H1 (cell line): ENCODE results near the gene CHPF2. TPM values are rescaled to one million over a fixed set of nuclear protein-coding genes. Genes with fewer than 3 reads are reported as not detected.

ENCODE experiments used
- CTCF ChIA-PET: fragments of 300-600 bp; sonication (Branson Sonifier 250); formaldehyde crosslinking; loops from one replicate; lab custom pipeline; 2021; ENCODE audit not compliant: partially characterized antibody; lab: Charles Lee
- POLR2A ChIA-PET: fragments of 300-600 bp; sonication (Branson Sonifier 250); formaldehyde crosslinking; loops from one replicate; lab custom pipeline; 2021; ENCODE audit warnings: inconsistent platforms; ENCODE audit not compliant: partially characterized antibody; lab: Charles Lee
- DNase-seq, 2 experiments: peaks; one replicate each; pipeline versions ENCODE4 v3.0.0 to v3.0.0-alpha.2; 2010 to 2022; ENCODE audit warnings: low spot score in 2 of 2, low read depth in 1 of 2, mixed read lengths in 1 of 2
- FAIRE-seq: peaks from 2 replicates; lab custom pipeline; 2011; peaks lifted over from hg19 to GRCh38; lab: Jason Lieb, UNC
- H2AFZ ChIP-seq: 2 replicates; pipeline ENCODE4 v1.8.1; 2012; ENCODE audit warnings: low read length, inconsistent platforms
- H2AK5ac ChIP-seq: 2 replicates; pipeline ENCODE4 v1.6.1; 2013; ENCODE audit warnings: low read depth, low read length
- H2BK120ac ChIP-seq: replicated peaks from 2 replicates; pipeline ENCODE3; 2013; ENCODE audit warnings: low read depth, low read length, inconsistent platforms
- H2BK12ac ChIP-seq: 2 replicates; pipeline ENCODE4 v1.6.1; 2013; ENCODE audit warnings: low read depth, low read length
- H2BK15ac ChIP-seq: 2 replicates; pipeline ENCODE4 v1.6.1; 2013; ENCODE audit warnings: low read length
- H2BK20ac ChIP-seq: 2 replicates; pipeline ENCODE4 v1.6.1; 2013; ENCODE audit warnings: low read length
- H2BK5ac ChIP-seq: 2 replicates; pipeline ENCODE4 v1.6.1; 2013; ENCODE audit warnings: low read depth, low read length
- H3K14ac ChIP-seq: 2 replicates; pipeline ENCODE4 v1.6.1; 2013; ENCODE audit warnings: inconsistent platforms; ENCODE audit not compliant: insufficient read length
- H3K18ac ChIP-seq: 2 replicates; pipeline ENCODE4 v1.6.1; 2013; ENCODE audit warnings: low read length; ENCODE audit errors: extremely low read depth
- H3K23ac ChIP-seq: 2 replicates; pipeline ENCODE4 v1.6.1; 2013; ENCODE audit warnings: inconsistent platforms; ENCODE audit not compliant: insufficient read length
- H3K23me2 ChIP-seq: 2 replicates; pipeline ENCODE4 v1.6.1; 2013; ENCODE audit warnings: low read depth, low read length
- H3K27ac ChIP-seq: 2 replicates; pipeline ENCODE4 v1.6.1; 2011; ENCODE audit warnings: low read depth, low read length, inconsistent platforms
- H3K27me3 ChIP-seq, 4 experiments: replicated peaks in 1 of 4; 1 replicate in 1 of 4; 2 replicates in 3 of 4; pipeline versions ENCODE4 v1.6.1 to v1.8.1; 2011 to 2013; ENCODE audit warnings: low read length in 3 of 4, mild to moderate bottlenecking in 3 of 4, inconsistent platforms in 2 of 4, mixed read lengths in 2 of 4, moderate library complexity in 1 of 4; ENCODE audit not compliant: control insufficient read depth in 3 of 4, insufficient read depth in 3 of 4; ENCODE audit errors: extremely low read depth in 1 of 4
- H3K36me3 ChIP-seq, 4 experiments: 2 replicates each; pipeline versions ENCODE4 v1.6.1 to v1.8.1; 2011 to 2013; ENCODE audit warnings: mild to moderate bottlenecking in 4 of 4, low read length in 3 of 4, moderate library complexity in 2 of 4, control low read depth in 1 of 4, inconsistent platforms in 1 of 4; ENCODE audit not compliant: insufficient read depth in 4 of 4, control insufficient read depth in 2 of 4
- H3K4ac ChIP-seq: replicated peaks from 2 replicates; pipeline ENCODE3; 2013; ENCODE audit warnings: low read length, low read depth, mixed read lengths, inconsistent platforms; ENCODE audit not compliant: insufficient read length
- H3K4me1 ChIP-seq, 4 experiments: replicated peaks in 1 of 4; 1 replicate in 1 of 4; 2 replicates in 3 of 4; pipeline versions ENCODE4 v1.6.1 to v1.8.1; 2011 to 2013; ENCODE audit warnings: low read length in 3 of 4, inconsistent platforms in 2 of 4, mixed read lengths in 1 of 4; ENCODE audit not compliant: insufficient read depth in 4 of 4, control insufficient read depth in 3 of 4
- H3K4me2 ChIP-seq, 2 experiments: 2 replicates each; pipeline versions ENCODE4 v1.6.1 to v1.8.1; 2011 to 2013; ENCODE audit warnings: low read depth in 2 of 2, low read length in 2 of 2, control low read depth in 1 of 2, inconsistent platforms in 1 of 2, mild to moderate bottlenecking in 1 of 2; ENCODE audit not compliant: insufficient read depth in 1 of 2
- H3K4me3 ChIP-seq, 4 experiments: fragments of 200-600, 300-600 bp in 1 of 4; sonication (generic), shearing (Covaris generic), sonication (Bioruptor Twin) in 1 of 4; 2 replicates each; pipeline versions ENCODE4 v1.5.1 to v1.8.1; 2011 to 2016; ENCODE audit warnings: low read length in 4 of 4, low read depth in 3 of 4, control low read depth in 2 of 4, inconsistent platforms in 2 of 4, mild to moderate bottlenecking in 2 of 4, mixed read lengths in 1 of 4, moderate library complexity in 1 of 4; ENCODE audit not compliant: insufficient read depth in 2 of 4; ENCODE audit errors: extremely low read depth in 1 of 4
- H3K56ac ChIP-seq: replicated peaks from 2 replicates; pipeline ENCODE3; 2013; ENCODE audit warnings: low read depth, mild to moderate bottlenecking, mixed read lengths, low read length, inconsistent platforms; ENCODE audit not compliant: insufficient read length
- H3K79me1 ChIP-seq: 2 replicates; pipeline ENCODE4 v1.6.1; 2013; ENCODE audit warnings: low read depth, low read length, control low read depth
- H3K79me2 ChIP-seq, 2 experiments: 2 replicates each; pipeline versions ENCODE4 v1.6.1 to v1.8.1; 2012 to 2013; ENCODE audit warnings: low read length in 2 of 2, mild to moderate bottlenecking in 2 of 2, inconsistent platforms in 1 of 2; ENCODE audit not compliant: insufficient read depth in 2 of 2, control insufficient read depth in 1 of 2
- H3K9ac ChIP-seq, 4 experiments: replicated peaks in 1 of 4; 1 replicate in 1 of 4; 2 replicates in 3 of 4; pipeline versions ENCODE4 v1.6.1 to v1.8.1; 2011 to 2013; ENCODE audit warnings: low read depth in 3 of 4, low read length in 3 of 4, control low read depth in 2 of 4, mild to moderate bottlenecking in 2 of 4, moderate library complexity in 2 of 4, inconsistent platforms in 1 of 4; ENCODE audit errors: extremely low read depth in 1 of 4
- H3K9me3 ChIP-seq, 2 experiments: 2 replicates each; pipeline versions ENCODE4 v1.6.1 to v1.8.1; 2012 to 2013; ENCODE audit warnings: mild to moderate bottlenecking in 2 of 2, moderate library complexity in 2 of 2, control low read depth in 1 of 2, inconsistent platforms in 1 of 2, low read depth in 1 of 2, low read length in 1 of 2, mixed read lengths in 1 of 2; ENCODE audit not compliant: insufficient read depth in 2 of 2
- H4K20me1 ChIP-seq, 2 experiments: replicated peaks in 1 of 2; 2 replicates each; pipeline versions ENCODE3 to v1.8.1; 2011 to 2013; ENCODE audit warnings: inconsistent platforms in 2 of 2, low read length in 2 of 2, mild to moderate bottlenecking in 1 of 2; ENCODE audit not compliant: insufficient read depth in 2 of 2, control insufficient read depth in 1 of 2
- H4K5ac ChIP-seq: 2 replicates; pipeline ENCODE4 v1.6.1; 2013; ENCODE audit warnings: low read length, low read depth, mixed read lengths, inconsistent platforms; ENCODE audit not compliant: insufficient read length
- H4K8ac ChIP-seq: 2 replicates; pipeline ENCODE4 v1.8.0; 2013; ENCODE audit warnings: mild to moderate bottlenecking, moderate library complexity, low read length, inconsistent platforms; ENCODE audit not compliant: insufficient read depth; ENCODE audit errors: extremely low read depth
- H4K91ac ChIP-seq: replicated peaks from 2 replicates; pipeline ENCODE3; 2013; ENCODE audit warnings: low read length, mixed read lengths, inconsistent platforms; ENCODE audit not compliant: insufficient read length
- CREB1 ChIP-seq: IDR thresholded peaks from 2 replicates; pipeline ENCODE4 v1.6.1; 2012; ENCODE audit warnings: inconsistent platforms
- SIN3A ChIP-seq, 2 experiments: IDR thresholded peaks in 1 of 2; conservative IDR thresholded peaks in 1 of 2; 2 replicates each; pipeline ENCODE4 v1.6.1; 2011 to 2012; ENCODE audit warnings: low read length in 2 of 2, improper control_type of control experiment in 1 of 2, low read depth in 1 of 2, mild to moderate bottlenecking in 1 of 2
- SP4 ChIP-seq: IDR thresholded peaks from 2 replicates; pipeline ENCODE4 v1.6.1; 2012; ENCODE audit warnings: low read length, inconsistent platforms
- WGBS, 2 experiments: shearing (Covaris generic) in 1 of 2; methylation state at CpG; one replicate each; pipeline versions ENCODE4 v1.1.6 to v1.1.7; 2013 to 2015; ENCODE audit warnings: low lambda C conversion rate in 2 of 2, mixed read lengths in 2 of 2, inconsistent platforms in 1 of 2, low coverage in 1 of 2, missing lambda C conversion rate in 1 of 2; ENCODE audit not compliant: insufficient replicate concordance in 2 of 2, insufficient coverage in 1 of 2, insufficient read length in 1 of 2; ENCODE audit errors: extremely low coverage in 1 of 2, missing lambda C conversion rate in 1 of 2; 5-methylcytosine and 5-hydroxymethylcytosine counted together
- polyA plus RNA-seq, 7 experiments: library from polyadenylated mRNA; depleted of rRNA in 3 of 7; stranded (reverse) in 5 of 7; unstranded in 2 of 7; fragments of >200 nt in 5 of 7; fragments of 200-250 nt in 2 of 7; gene quantifications; 1 replicate in 5 of 7; 2 replicates in 1 of 7; 4 replicates in 1 of 7; pipeline versions ENCODE4 v1.2.1 to v1.2.3, GENCODE V29; 2011 to 2013; ENCODE audit warnings: missing spikeins in 2 of 7, mixed read lengths in 2 of 7
- total RNA-seq: library from RNA; stranded (reverse); fragmentation: NEBNext Ultra II Directional; extraction: Animal tissue kit (Norgen Biotek cat#: 25700); gene quantifications from 2 replicates; pipeline ENCODE4 v1.2.1, GENCODE V29; 2021

CHPF2 gene
- total and polyA plus RNA-seq, 2 of the 8 experiments (the other 6 are each of a cell fraction or from before 2014, with no cell fraction given), result 14.4 to 20.6 TPM

- FAIRE-seq (no peak), DNase-seq (no peak)
- H4K8ac ChIP-seq, result no peak overlapping the region
- H3K9ac ChIP-seq, result no peak overlapping the region
- no peak overlapping the region for H2BK120ac ChIP-seq
- no peaks in the 10 kb centered on the region for H3K9me3 ChIP-seq
- H3K4me2 ChIP-seq, result peak overlapping the region in 1 of 2 experiments; percentile 71; a peak in 1 of 4 replicates
- H4K5ac ChIP-seq, result no peak overlapping the region
- WGBS, 2 experiments, result 83% methylated on average over 15 of the region's 17 CpGs; no CpG with 5 or more reads in 1 of the 2 experiments
- no peak for TF ChIP-seq SIN3A (conservative IDR thresholded peaks at IDR 0.05 in 1 of 2, IDR thresholded peaks at IDR 0.05 in 1 of 2; ENCODE audit: low read depth in 1 of 2, low read length in 2 of 2)
- TF ChIP-seq SP4, result no peak
- no peak for TF ChIP-seq CREB1
- H3K4ac ChIP-seq, result no peak overlapping the region
- 0 out of 2 replicates have a peak overlapping the region, but pooled peaks have one; percentile 23 for H2BK12ac ChIP-seq
- H3K79me1 ChIP-seq, result no peaks in the 10 kb centered on the region
- H3K14ac ChIP-seq, result no peak overlapping the region
- H3K4me3 ChIP-seq, result no peak overlapping the region
- ChIA-PET CTCF (interaction anchor here (0.6 to 1.3 kb wide), 7 partner anchors 9 to 151 kb away, joined by 3 read pairs; no protein-coding TSS in a partner anchor), POLR2A (interaction anchor here (1.0 to 1.2 kb wide), 2 partner anchors 13 to 23 kb away, joined by 3 to 4 read pairs; no protein-coding TSS in a partner anchor)
- H2BK15ac ChIP-seq, result peak overlapping the region; percentile 36; the same call in 1 of the 2 replicates
- no peak overlapping the region for H3K23ac ChIP-seq
- H3K27me3 ChIP-seq, result peaks cover 0 to 25% (median 19%) of the 10 kb centered on the region in 4 experiments; a peak in 6 of 7 replicates
- no peaks in the 10 kb centered on the region for H3K79me2 ChIP-seq
- H3K18ac ChIP-seq, result no peak overlapping the region
- peaks cover 0 to 1% of the 10 kb centered on the region in 2 experiments for H4K20me1 ChIP-seq
- H2AK5ac ChIP-seq, result no peak overlapping the region
- no peak overlapping the region for H4K91ac ChIP-seq
- H2BK20ac ChIP-seq, result no peak overlapping the region
- H3K56ac ChIP-seq, result no peak overlapping the region
- no peak overlapping the region for H2AFZ ChIP-seq
- no peak overlapping the region for H2BK5ac ChIP-seq
- H3K27ac ChIP-seq, result no peak overlapping the region
- no peaks in the 10 kb centered on the region for H3K36me3 ChIP-seq
- peaks cover 0 to 15% (median 10%) of the 10 kb centered on the region in 4 experiments; a peak in 6 of 7 replicates for H3K4me1 ChIP-seq
- peaks cover 10% of the 10 kb centered on the region; the same call in 1 of the 2 replicates for H3K23me2 ChIP-seq
Measured at GRCh38 chr7:151274936-151275812, 42.9 kb downstream of the CHPF2 start.
